ENCODE data around the gene DNAJC3.
A peak's percentile ranks its signal among the peaks of the same experiment; 100 is the strongest.
"Not testable (repeated sequence)": the region's sequence is repeated elsewhere in the genome, so short reads cannot be mapped to it uniquely, and the experiment has no call there.

Gene DNAJC3

GRCh38 chr13:95716231-95716630 is 39.3 kb downstream of the DNAJC3 start:
- DNase-seq, result no peak

DNA sequence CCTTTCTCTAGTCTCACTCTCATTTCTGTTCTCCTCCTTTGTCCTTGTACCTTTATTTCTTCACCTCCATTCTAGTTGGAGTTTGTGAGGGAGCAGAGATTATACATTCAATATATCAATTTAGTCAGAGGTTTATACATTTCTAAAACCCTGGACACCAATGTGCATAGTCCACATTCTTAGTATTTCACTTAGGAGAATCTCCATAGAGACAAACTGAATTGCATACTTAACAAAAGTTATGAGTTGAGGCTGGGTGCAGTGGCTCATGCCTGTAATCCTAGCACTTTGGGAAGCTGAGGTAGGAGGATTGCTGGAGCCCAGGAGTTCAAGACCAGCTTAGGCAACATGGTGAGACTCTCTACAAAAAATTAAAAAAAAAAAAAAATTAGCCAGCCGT is 45.3 kb downstream of the DNAJC3 start:
- DNase-seq, result no peak

DNA sequence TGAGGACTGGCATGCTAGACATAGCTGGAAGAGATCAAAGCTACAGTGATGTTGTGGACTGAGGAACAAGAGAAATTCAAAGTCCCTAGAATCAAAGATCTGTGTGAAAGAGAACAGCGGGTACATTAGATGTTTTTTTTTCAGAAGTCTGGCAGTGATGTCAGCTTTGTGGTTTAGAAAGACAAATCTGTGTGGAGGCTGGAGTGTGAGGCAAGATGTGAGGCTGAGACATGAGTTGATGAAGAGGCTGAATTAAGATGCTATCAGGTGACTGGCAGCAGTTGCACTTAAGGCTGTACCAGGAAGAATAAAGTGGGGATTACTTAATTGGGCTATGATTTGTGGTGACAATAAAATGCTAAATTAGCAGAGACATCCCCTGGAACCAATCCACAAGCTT is 46.5 kb downstream of the DNAJC3 start:
- DNase-seq, result no peak

- peak; percentile 20 for DNase-seq
These were observed 47.3 kb downstream of the DNAJC3 start for GRCh38 chr13:95724252-95724651.

DNA sequence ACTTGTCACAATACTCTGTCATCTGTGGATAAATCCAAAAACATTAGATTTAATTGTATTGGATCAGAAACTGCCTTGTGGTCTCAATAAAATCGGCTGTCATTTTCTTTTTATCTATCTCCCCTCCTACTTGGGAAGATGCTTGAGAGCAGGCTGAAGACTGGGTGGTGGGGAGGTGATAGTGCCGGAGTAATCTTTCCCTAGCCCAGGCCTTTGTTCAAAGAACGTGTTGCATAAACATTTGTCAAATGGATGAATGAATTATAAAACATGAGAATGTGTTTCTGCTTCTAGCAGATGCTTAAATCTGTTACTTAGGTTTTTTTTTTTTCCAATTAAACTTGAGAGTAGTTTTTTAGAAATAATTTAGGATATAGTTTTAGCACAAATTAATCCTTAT is 49.9 kb downstream of the DNAJC3 start:
- DNase-seq, result no peak

GRCh38 chr13:95728957-95729356 is 52.0 kb downstream of the DNAJC3 start:
- no peak for DNase-seq

- DNase-seq, result no peak
These were observed 57.2 kb downstream of the DNAJC3 start for GRCh38 chr13:95734124-95734523.

GRCh38 chr13:95740071-95740978 is 63.4 kb downstream of the DNAJC3 start:
- DNase-seq, result not testable (repeated sequence)

DNA sequence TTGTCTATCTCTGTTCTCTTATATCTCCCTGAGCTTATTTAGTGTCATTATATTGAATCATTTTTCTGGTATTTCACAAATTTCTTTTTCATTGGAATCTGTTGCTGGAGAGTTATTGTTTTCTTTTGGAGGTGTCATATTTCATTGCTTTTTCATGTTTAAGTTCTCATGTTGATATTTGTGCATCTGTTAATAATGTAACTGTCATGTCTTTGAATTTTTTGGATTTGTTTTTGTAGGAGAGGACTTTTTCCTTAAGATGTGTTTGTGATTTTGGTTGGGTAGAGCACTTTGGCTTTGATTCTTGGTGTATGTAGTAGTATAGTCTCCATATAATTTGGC is 64.0 kb downstream of the DNAJC3 start:
- DNase-seq, result no peak

- no peak for DNase-seq
These were observed 64.9 kb downstream of the DNAJC3 start for GRCh38 chr13:95741584-95742563.

DNA sequence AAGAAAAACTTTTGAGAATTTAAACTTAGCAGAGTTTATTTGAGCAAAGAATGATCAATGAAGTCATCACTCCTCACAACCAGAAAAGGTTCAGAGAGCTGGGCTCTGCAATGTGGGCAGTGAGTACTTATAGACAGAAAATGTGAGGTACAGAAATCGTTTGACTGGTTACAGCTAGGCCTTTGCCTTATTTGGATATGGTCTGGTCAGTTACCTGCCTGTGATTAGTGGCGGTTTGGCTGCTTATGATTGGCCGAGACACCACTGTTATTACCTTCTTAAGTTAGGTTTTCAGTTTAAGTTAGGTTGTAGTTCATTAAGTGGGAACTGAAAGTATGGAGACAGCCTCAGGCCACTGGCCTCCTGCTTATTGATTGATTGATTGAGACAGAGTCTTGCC is 66.3 kb downstream of the DNAJC3 start:
- DNase-seq, result no peak

DNA sequence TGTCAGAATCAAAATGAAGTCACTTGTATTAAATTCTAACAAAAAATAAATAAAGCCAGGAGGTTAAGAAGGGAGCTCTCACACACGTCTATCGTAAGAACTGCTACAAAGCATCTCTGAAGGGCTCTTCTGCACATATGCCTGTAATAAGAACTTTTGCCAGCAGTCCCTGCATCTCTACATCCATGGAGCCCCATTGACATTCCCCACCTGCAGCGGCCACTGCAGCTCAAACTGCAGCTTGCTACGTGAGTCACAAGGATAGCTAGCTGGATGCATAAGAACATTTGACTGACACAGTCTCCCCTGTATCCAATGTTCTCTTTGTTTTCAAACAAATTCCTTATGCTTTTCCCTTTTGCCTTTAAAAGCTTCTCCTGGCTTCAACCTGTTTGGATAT is 68.3 kb downstream of the DNAJC3 start:
- DNase-seq, result no peak

GRCh38 chr13:95745752-95746151 is 68.8 kb downstream of the DNAJC3 start:
- no peak for DNase-seq

DNA sequence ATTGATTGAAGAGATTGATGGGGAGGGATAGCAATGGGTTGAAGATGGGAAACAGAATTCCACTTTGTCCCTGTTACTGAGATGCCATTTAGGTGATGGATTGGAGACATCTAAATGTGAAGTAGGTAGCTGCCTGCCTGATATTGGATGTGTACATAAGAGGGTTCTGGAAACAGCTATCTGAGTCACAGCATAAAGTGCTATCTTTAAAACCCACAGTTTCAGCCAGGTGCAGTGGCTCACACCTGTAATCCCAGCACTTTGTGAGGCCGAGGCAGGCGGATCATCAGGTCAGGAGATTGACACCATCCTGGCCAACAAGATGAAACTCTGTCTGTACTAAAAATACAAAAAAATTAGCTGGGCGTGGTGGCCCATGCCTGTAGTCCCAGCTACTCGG is 72.6 kb downstream of the DNAJC3 start:
- DNase-seq, result no peak

- DNase-seq, result no peak
These were observed 75.7 kb downstream of the DNAJC3 start for GRCh38 chr13:95752677-95753076.

GRCh38 chr13:95754069-95754468 is 77.1 kb downstream of the DNAJC3 start:
- DNase-seq, result no peak

DNA sequence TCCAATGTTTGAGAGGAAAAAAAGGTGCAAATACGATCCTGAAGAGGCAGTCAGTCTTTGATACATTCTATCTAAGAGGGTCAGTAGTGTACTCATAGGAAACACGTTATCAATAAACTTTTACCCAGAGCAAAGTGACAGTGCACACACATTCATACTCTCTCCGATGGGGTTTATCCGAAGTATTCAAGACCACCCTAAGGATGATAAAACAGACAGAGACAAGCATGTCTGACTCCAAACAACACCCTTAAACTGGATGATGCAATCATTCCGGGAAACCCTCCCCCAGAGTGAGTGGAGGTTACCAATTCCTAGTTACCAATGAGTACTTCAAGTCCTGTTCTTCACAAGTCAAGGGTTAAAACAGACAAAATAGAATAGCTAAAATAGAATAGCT is 79.1 kb downstream of the DNAJC3 start:
- DNase-seq, result no peak

- DNase-seq, result not testable (repeated sequence)
These were observed 85.7 kb downstream of the DNAJC3 start for GRCh38 chr13:95762626-95763025.

GRCh38 chr13:95763601-95764000 is 86.7 kb downstream of the DNAJC3 start:
- DNase-seq, result no peak

GRCh38 chr13:95771905-95772304 is 95.0 kb downstream of the DNAJC3 start:
- no peak for DNase-seq

DNA sequence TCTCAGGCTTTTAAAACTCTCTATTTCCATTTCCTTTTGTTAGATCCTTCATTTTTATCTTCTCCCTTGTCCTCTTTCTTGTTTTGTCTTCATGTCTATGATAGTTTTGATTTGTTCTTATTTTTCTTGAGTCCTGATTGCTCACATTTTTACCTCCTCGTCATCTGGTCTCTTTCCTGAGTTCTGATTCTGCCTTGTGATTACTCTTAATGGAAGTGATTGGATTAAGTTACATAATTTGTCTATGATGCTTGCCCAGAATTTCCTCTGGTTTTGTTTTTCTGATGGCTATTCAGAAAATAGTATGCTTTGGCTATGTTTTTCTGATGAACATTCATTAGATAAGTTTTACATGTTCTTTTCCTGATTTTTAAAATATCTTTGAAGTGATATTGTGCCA is 102.6 kb downstream of the DNAJC3 start:
- DNase-seq, result no peak

- no peak for DNase-seq
These were observed 104.1 kb downstream of the DNAJC3 start for GRCh38 chr13:95781016-95781415.

GRCh38 chr13:95781940-95782339 is 105.0 kb downstream of the DNAJC3 start:
- not testable (repeated sequence) for DNase-seq

DNA sequence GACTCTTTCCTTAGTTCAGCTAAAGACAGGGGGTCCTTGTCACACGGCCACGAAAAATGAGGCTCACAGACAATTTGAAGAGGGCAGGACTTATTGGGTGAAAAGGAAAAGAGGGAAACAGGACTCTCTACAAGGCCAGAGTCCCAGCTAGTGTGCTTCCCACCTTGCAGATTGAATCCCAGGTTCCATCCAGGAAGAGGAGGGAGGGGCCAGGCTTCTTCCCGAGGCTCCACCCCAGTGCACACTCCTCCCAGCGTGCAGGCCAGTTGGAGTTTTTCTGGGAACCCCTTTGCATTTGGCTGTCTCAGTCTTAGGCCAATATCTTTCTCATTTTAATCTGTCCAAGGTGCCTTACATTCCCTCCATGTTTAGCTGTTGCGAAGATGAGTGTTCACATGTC is 106.8 kb downstream of the DNAJC3 start:
- peak; percentile 23 for DNase-seq
